GM18951 (cell line): ENCODE data around the gene NR1H2.
"Not testable (repeated sequence)": the region's sequence is repeated elsewhere in the genome, so short reads cannot be mapped to it uniquely, and the experiment has no call there.

Experiments
- POLR2A ChIP-seq: IDR thresholded peaks from 4 replicates; pipeline ENCODE4 v1.6.1; 2011; ENCODE audit warnings: mild to moderate bottlenecking; ENCODE audit not compliant: insufficient read length, insufficient read depth; ENCODE audit errors: extremely low read depth
- in situ Hi-C: fragments of 300-500 bp; cut with MboI; formaldehyde crosslinking; loops from one replicate; pipeline ENCODE4 v1.12.0; 2022; ENCODE audit warnings: low sequenced_read_pairs, mixed read lengths, inconsistent platforms; ENCODE audit not compliant: unreplicated experiment

NR1H2 gene

GRCh38 chr19:50376166-50377050, at the start of gene NR1H2:
TSS of gene NR1H2 (plus strand) at chr19:50376457. CDS start at chr19:50377606, 1,149 bp downstream.
- in situ Hi-C loops, result loop anchor here (10.0 kb wide), 1 partner anchor 88 kb away; no protein-coding TSS in a partner anchor
- TF ChIP-seq POLR2A, result peak; percentile 63

- in situ Hi-C loops, result no loop called here
- no peak for TF ChIP-seq POLR2A
Observed at GRCh38 chr19:50327013-50327412, 49.2 kb upstream of the NR1H2 start.

GRCh38 chr19:50327461-50328223, 48.6 kb upstream of the NR1H2 start:
- no peak for TF ChIP-seq POLR2A
- in situ Hi-C loops, result no loop called here

GRCh38 chr19:50328224-50328872, 47.9 kb upstream of the NR1H2 start:
- in situ Hi-C loops, result no loop called here
- no peak for TF ChIP-seq POLR2A

- peak; percentile 24 for TF ChIP-seq POLR2A
- in situ Hi-C loops, result no loop called here
Observed at GRCh38 chr19:50328873-50329145, 47.4 kb upstream of the NR1H2 start.

- TF ChIP-seq POLR2A, result no peak
- in situ Hi-C loops, result no loop called here
Observed at GRCh38 chr19:50329146-50329925, 46.9 kb upstream of the NR1H2 start, which contains the start of gene KCNC3. TSS of gene KCNC3 (minus strand) at chr19:50329377. CDS start at chr19:50329082, 295 bp downstream.

- in situ Hi-C loops, result not testable (repeated sequence)
Observed at GRCh38 chr19:50329926-50330294, 46.3 kb upstream of the NR1H2 start.

GRCh38 chr19:50330365-50331078, 45.7 kb upstream of the NR1H2 start:
- no peak for TF ChIP-seq POLR2A
- in situ Hi-C loops, result no loop called here

GRCh38 chr19:50331221-50331993, 44.9 kb upstream of the NR1H2 start:
- in situ Hi-C loops, result no loop called here
- no peak for TF ChIP-seq POLR2A

- in situ Hi-C loops, result no loop called here
- no peak for TF ChIP-seq POLR2A
Observed at GRCh38 chr19:50331994-50332243, 44.3 kb upstream of the NR1H2 start.

- TF ChIP-seq POLR2A, result no peak
- in situ Hi-C loops, result no loop called here
Observed at GRCh38 chr19:50332244-50333038, 43.8 kb upstream of the NR1H2 start.
